Measurements from ENCODE around the gene MED9.

MED9 gene

GRCh38 chr17:17536702-17537101 lies 59.9 kb downstream of the MED9 start (continued):
- no peak for TF ChIP-seq KLF9 (tag by site-specific recombination; IDR thresholded peaks at IDR 0.05; ENCODE audit: low read depth)
- TF ChIP-seq ZSCAN16 (tag by site-specific recombination; IDR thresholded peaks at IDR 0.05): no peak
- no peak for TF ChIP-seq GFI1B (tag by site-specific recombination; IDR thresholded peaks at IDR 0.05)
- no peak for TF ChIP-seq ZNF366 (tag by site-specific recombination; conservative IDR thresholded peaks at IDR 0.05)
- TF ChIP-seq ZNF157 (tag by site-specific recombination; IDR thresholded peaks at IDR 0.05): no peak
- TF ChIP-seq ZNF513 (tag by site-specific recombination; IDR thresholded peaks at IDR 0.05): no peak
- TF ChIP-seq ZBTB6 (tag by site-specific recombination; IDR thresholded peaks at IDR 0.05): no peak

- H3K9me3 ChIP-seq (ENCODE audit: control insufficient read depth, insufficient read depth, low read depth, low read length): no peaks in the 10 kb centered on the region
- H3K4me3 ChIP-seq (ENCODE audit: low read depth, low read length): no peak overlapping the region
- peaks cover 7% of the 10 kb centered on the region for H3K4me1 ChIP-seq (ENCODE audit: control insufficient read depth, insufficient read depth, low read length)
- ChIA-PET POLR2A (interaction anchor here (2.3 kb wide), 1 partner anchor 41 kb away, joined by 12 read pairs; the partner anchor contains the start of gene RASD1), CTCF (interaction anchor here (2.1 to 2.6 kb wide), 3 partner anchors 31 to 104 kb away, joined by 11 to 17 read pairs (median 16); no protein-coding TSS in a partner anchor)
- H3K36me3 ChIP-seq (ENCODE audit: control insufficient read depth in 2 of 2, insufficient read depth in 1 of 2, low read length in 2 of 2): no peaks in the 10 kb centered on the region; a peak in 1 of 3 replicates
- TF ChIP-seq GLIS1 (tag by site-specific recombination; IDR thresholded peaks at IDR 0.05): peak; percentile 89
- TF ChIP-seq ZBTB7A (tag by site-specific recombination; IDR thresholded peaks at IDR 0.05; ENCODE audit: low read depth): no peak
- TF ChIP-seq ZBTB44 (tag by site-specific recombination; IDR thresholded peaks at IDR 0.05): no peak
- TF ChIP-seq ZIC2 (tag by site-specific recombination; IDR thresholded peaks at IDR 0.05): peak; percentile 95
- TF ChIP-seq ZNF366 (tag by site-specific recombination; conservative IDR thresholded peaks at IDR 0.05): peak; percentile 46; the same call in 1 of the 2 replicates
- TF ChIP-seq GLIS2 (tag by site-specific recombination; IDR thresholded peaks at IDR 0.05): peak; percentile 31; the same call in 1 of the 2 replicates
- peak; percentile 81 for TF ChIP-seq ZNF449 (tag by site-specific recombination; IDR thresholded peaks at IDR 0.05)
- TF ChIP-seq ZNF280C (tag by site-specific recombination; IDR thresholded peaks at IDR 0.05): no peak
- TF ChIP-seq KLF17 (tag by site-specific recombination; IDR thresholded peaks at IDR 0.05): no peak
- no peak for TF ChIP-seq OSR2 (tag by site-specific recombination; IDR thresholded peaks at IDR 0.05)
- H3K27ac ChIP-seq (ENCODE audit: extremely low read depth, low read depth, low read length): no peak overlapping the region
Measured at GRCh38 chr17:17537311-17538099, 60.7 kb downstream of the MED9 start.
